ENCODE data around the gene PEAK3.

Gene PEAK3

DNA sequence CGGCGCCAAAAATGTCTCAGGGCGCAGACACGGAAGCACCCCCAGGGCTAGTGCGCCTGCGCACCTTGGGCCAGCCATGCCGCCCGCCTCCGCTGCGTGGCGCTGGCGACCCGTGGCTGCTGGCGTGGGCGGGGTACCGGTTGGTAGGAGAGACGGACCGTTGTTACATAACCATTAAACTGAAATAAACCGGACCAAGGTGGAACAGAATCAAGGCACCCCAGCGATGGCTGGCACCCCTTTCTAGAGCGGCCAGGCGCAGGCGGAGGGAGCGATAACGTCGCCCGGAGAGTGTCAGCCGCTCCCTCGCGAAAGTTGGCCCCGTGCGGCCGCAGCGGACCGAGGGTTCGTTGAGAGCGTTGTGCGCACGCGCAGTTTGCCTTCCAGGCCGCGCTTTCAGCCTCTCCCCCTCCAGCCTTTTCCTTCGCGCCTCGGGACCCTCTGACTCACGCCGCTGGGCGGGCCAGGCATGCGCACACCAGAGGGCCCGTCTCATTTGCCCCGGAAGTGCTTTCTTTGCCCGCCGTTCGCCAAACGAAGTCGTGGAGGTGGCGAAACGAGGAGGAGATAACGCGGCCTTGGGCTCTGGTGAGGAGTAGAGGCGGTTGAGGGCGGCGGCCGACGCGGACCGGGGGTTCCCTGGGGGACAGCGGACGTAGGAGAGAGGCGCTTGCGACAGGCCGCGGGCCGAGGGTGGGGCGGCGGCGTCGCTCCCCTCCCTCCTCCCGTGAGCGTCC is 45.5 kb downstream of the PEAK3 start, which contains the start of the genes PLEKHJ1 and SF3A2:
Gene PLEKHJ1 (minus strand): TSS at position 16 of the 737 bp plus-strand sequence. CDS start 81 bp downstream, outside the sequence.
Gene SF3A2 (plus strand): TSS at position 511 of the 737 bp plus-strand sequence. CDS start 6,595 bp downstream, outside the sequence.
- Histone ChIP-seq H3K9me3 (ENCODE audit: severe bottlenecking) (no peaks in the 10 kb centered on the region), H3K27ac (peak within 1 kb of the TSS; percentile 98), H3K36me3 (peaks cover 70% of the 10 kb centered on the region), H3K4me3 (ENCODE audit: low read depth, low read length) (peak within 1 kb of the TSS; percentile 94), H3K27me3 (ENCODE audit: insufficient read depth, low read depth, severe bottlenecking) (no peaks in the 10 kb centered on the region)
- DNase-seq: peak; percentile 98
- TF ChIP-seq, protein P1, sequence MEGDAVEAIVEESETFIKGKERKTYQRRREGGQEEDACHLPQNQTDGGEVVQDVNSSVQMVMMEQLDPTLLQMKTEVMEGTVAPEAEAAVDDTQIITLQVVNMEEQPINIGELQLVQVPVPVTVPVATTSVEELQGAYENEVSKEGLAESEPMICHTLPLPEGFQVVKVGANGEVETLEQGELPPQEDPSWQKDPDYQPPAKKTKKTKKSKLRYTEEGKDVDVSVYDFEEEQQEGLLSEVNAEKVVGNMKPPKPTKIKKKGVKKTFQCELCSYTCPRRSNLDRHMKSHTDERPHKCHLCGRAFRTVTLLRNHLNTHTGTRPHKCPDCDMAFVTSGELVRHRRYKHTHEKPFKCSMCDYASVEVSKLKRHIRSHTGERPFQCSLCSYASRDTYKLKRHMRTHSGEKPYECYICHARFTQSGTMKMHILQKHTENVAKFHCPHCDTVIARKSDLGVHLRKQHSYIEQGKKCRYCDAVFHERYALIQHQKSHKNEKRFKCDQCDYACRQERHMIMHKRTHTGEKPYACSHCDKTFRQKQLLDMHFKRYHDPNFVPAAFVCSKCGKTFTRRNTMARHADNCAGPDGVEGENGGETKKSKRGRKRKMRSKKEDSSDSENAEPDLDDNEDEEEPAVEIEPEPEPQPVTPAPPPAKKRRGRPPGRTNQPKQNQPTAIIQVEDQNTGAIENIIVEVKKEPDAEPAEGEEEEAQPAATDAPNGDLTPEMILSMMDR (IDR thresholded peaks at IDR 0.05; ENCODE audit: low read depth, low read length): peak; percentile 99

DNA sequence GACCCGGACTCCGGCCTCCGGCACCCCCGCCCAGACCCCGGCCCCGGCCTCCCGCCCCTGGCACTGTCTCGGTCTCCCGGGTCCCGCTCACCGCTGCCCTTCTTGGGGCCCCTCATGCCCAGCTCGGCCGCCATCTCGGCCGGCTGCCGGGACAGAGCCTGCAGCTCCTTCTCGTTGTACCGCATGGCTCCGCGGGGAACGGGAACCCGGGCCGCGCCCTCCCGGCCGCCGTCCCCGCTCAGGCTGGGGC is 46.0 kb downstream of the PEAK3 start:
- Histone ChIP-seq H3K36me3 (peaks cover 71% of the 10 kb centered on the region), H3K27me3 (ENCODE audit: insufficient read depth, low read depth, severe bottlenecking) (no peaks in the 10 kb centered on the region), H3K9me3 (ENCODE audit: severe bottlenecking) (no peaks in the 10 kb centered on the region), H3K27ac (peak overlapping the region; percentile 98), H3K4me3 (ENCODE audit: low read depth, low read length) (peak overlapping the region; percentile 94)
- DNase-seq: no peak
- TF ChIP-seq, protein P1 (IDR thresholded peaks at IDR 0.05; ENCODE audit: low read depth, low read length): no peak

DNA sequence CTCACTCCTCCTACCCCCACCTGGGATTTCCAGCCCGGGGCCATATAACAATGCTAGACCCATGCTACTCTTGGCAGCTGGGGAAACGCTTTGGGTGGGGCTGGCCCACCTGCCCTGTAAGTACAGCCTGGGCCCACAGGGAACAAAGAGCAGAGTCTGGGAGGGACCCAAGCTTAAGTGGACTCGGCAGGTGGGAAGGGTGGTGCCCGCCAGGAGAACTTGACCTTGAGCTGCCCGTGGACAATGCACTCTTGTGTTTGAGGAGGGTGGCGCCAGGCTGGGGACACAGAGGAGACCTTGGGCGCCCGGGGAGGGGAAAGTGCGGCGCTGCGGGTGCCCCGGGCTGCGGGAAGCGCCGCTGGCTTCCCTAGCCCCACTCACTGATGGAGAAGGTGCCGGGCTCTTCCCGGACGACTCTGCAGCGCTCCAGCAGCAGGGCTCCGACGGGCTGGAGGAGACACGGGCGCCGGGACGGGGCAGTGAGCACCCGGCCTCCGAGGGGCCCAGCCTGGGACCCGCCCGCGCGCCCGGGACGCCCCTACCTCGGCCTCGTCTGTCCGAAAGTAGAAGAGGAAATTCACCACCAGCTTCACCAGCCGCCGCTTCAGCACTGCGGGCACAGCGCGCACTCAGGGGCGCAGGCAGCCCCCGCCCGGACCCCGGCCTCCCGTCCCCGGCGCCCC is 46.5 kb downstream of the PEAK3 start:
- Histone ChIP-seq H3K36me3 (peaks cover 71% of the 10 kb centered on the region), H3K4me3 (ENCODE audit: low read depth, low read length) (peak overlapping the region; percentile 94), H3K9me3 (ENCODE audit: severe bottlenecking) (no peaks in the 10 kb centered on the region), H3K27me3 (ENCODE audit: insufficient read depth, low read depth, severe bottlenecking) (no peaks in the 10 kb centered on the region), H3K27ac (peak overlapping the region; percentile 98)
- DNase-seq: peak; percentile 65
- TF ChIP-seq, protein P1 (IDR thresholded peaks at IDR 0.05; ENCODE audit: low read depth, low read length): no peak

DNA sequence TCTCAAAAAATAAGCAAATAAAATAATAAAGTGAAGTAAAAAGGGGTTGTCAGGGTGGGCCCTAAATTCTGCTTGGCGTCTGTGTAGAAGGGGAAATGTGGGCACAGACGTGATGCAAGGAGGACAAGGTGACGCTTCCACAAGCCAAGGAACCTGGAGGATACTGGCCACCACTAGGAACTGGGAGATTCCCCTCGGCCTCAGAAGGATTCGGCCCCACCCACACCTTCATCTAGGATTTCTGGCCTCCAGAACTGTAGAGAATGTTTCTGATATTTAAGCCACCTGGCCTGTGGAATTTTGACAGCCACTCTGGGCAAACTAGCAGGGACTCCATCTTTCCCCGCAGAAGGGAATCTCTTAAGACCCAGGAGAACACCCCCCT is 47.0 kb downstream of the PEAK3 start:
- TF ChIP-seq, protein P1 (IDR thresholded peaks at IDR 0.05; ENCODE audit: low read depth, low read length): no peak
- Histone ChIP-seq H3K4me3 (ENCODE audit: low read depth, low read length) (peak overlapping the region; percentile 94), H3K27me3 (ENCODE audit: insufficient read depth, low read depth, severe bottlenecking) (no peaks in the 10 kb centered on the region), H3K9me3 (ENCODE audit: severe bottlenecking) (no peaks in the 10 kb centered on the region), H3K36me3 (peaks cover 71% of the 10 kb centered on the region), H3K27ac (peak overlapping the region; percentile 98)
- no peak for DNase-seq

DNA sequence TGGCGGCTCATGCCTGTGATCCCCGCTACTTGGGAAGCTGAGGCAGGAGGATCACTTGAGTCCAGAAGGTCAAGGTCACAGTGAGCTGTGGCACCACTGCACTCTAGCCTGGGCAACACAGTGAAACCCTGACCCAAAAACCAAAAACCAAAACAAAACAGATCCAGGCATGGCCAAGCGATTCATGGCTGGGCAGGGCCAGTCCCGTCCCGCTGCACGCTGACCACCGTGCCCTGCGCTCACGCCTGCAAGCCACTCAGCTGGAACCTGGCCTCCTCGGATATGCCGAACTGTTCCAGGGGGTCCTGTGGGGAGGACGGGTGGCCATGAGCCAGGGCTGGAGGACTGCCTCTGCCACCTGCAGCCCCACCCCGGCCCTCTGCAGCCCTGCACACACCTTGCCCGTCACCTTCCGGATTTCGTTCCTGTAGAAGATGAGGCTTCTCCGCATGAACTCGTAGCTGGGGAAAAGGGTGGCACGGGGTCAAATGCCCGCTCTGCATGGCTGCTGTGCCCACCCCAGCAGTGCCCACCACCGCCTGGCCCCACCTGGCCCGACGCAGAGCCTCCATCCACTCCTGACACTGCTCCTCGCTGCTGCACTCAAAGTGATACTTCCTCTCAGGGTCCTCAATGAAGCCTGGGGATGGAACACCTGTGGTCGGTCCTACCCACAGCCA is 48.2 kb downstream of the PEAK3 start:
- TF ChIP-seq, protein P1 (IDR thresholded peaks at IDR 0.05; ENCODE audit: low read depth, low read length): no peak
- Histone ChIP-seq H3K27me3 (ENCODE audit: insufficient read depth, low read depth, severe bottlenecking) (no peaks in the 10 kb centered on the region), H3K27ac (no peak overlapping the region), H3K4me3 (ENCODE audit: low read depth, low read length) (no peak overlapping the region), H3K9me3 (ENCODE audit: severe bottlenecking) (no peaks in the 10 kb centered on the region), H3K36me3 (peaks cover 74% of the 10 kb centered on the region)
- DNase-seq: no peak

Data from WERI-Rb-1 (cell line).